SK-N-SH (cell line): ENCODE measurements around the gene TOMM22.

ENCODE experiments used
- CTCF ChIP-seq: fragments of 200-600 bp; sonication (generic); IDR thresholded peaks from 2 replicates; pipeline ENCODE4 v1.6.1; 2017; ENCODE audit warnings: antibody characterized with exemption, mild to moderate bottlenecking, moderate library complexity
- NFIC ChIP-seq: IDR thresholded peaks from 2 replicates; pipeline ENCODE4 v1.4.0; 2012; ENCODE audit warnings: borderline replicate concordance
- POLR2AphosphoS5 ChIP-seq: IDR thresholded peaks from 2 replicates; pipeline ENCODE4 v1.6.1; 2012; ENCODE audit warnings: low read depth, low read length
- SIN3A ChIP-seq: IDR thresholded peaks from 2 replicates; pipeline ENCODE4 v1.6.1; 2012; ENCODE audit warnings: low read depth, mild to moderate bottlenecking, low read length, moderate library complexity, borderline replicate concordance
- TAF1 ChIP-seq: IDR thresholded peaks from 2 replicates; pipeline ENCODE4 v1.6.1; 2012; ENCODE audit warnings: low read depth, mild to moderate bottlenecking, low read length, moderate library complexity, borderline replicate concordance
- USF1 ChIP-seq: IDR thresholded peaks from 2 replicates; pipeline ENCODE4 v1.4.0; 2012; ENCODE audit warnings: low read depth, borderline replicate concordance

GRCh38 chr22:38699143-38699542 lies 17.4 kb downstream of the TOMM22 start:
- TF ChIP-seq SIN3A (no peak), CTCF (no peak), NFIC (no peak), POLR2AphosphoS5 (no peak), TAF1 (no peak), USF1 (no peak)
